H1 (cell line): ENCODE data around the gene MAIP1. TPM values are rescaled to one million over a fixed set of nuclear protein-coding genes. Genes with fewer than 3 reads are reported as not detected.
A peak's percentile ranks its signal among the peaks of the same experiment; 100 is the strongest.

ENCODE experiments used
- POLR2A ChIP-seq, 2 experiments: IDR thresholded peaks; 1 replicate in 1 of 2; 2 replicates in 1 of 2; pipeline ENCODE4 v1.6.1; 2011; ENCODE audit warnings: low read depth in 2 of 2, low read length in 2 of 2, mild to moderate bottlenecking in 2 of 2; ENCODE audit errors: control extremely low read depth in 1 of 2
- TCF12 ChIP-seq: IDR thresholded peaks from 2 replicates; pipeline ENCODE4 v1.6.1; 2011; ENCODE audit warnings: low read depth, mild to moderate bottlenecking, low read length
- polyA plus RNA-seq, 7 experiments: library from polyadenylated mRNA; depleted of rRNA in 3 of 7; stranded (reverse) in 5 of 7; unstranded in 2 of 7; fragments of >200 nt in 5 of 7; fragments of 200-250 nt in 2 of 7; gene quantifications; 1 replicate in 5 of 7; 2 replicates in 1 of 7; 4 replicates in 1 of 7; pipeline versions ENCODE4 v1.2.1 to v1.2.3, GENCODE V29; 2011 to 2013; ENCODE audit warnings: missing spikeins in 2 of 7, mixed read lengths in 2 of 7
- total RNA-seq: library from RNA; stranded (reverse); fragmentation: NEBNext Ultra II Directional; extraction: Animal tissue kit (Norgen Biotek cat#: 25700); gene quantifications from 2 replicates; pipeline ENCODE4 v1.2.1, GENCODE V29; 2021

Gene MAIP1
- total and polyA plus RNA-seq, 2 of the 8 experiments (the other 6 are each of a cell fraction or from before 2014, with no cell fraction given), result 23.2 to 28.5 TPM

GRCh38 chr2:199955339-199956061 lies at the start of gene MAIP1, which contains the start of gene TYW5 (continued):
- peak; percentile 95 to 99 for TF ChIP-seq POLR2A (IDR thresholded peaks at IDR 0.05; ENCODE audit: control extremely low read depth in 1 of 2, low read depth in 2 of 2, low read length in 2 of 2)
- no peak for TF ChIP-seq TCF12
